GM12865 (cell line): ENCODE results near the gene RARRES2.

Experiments
- DNase-seq: peaks from one replicate; pipeline ENCODE4 v3.0.0; 2010; ENCODE audit warnings: low read depth
- H3K4me3 ChIP-seq: 2 replicates; pipeline ENCODE4 v1.5.1; 2011; ENCODE audit warnings: mild to moderate bottlenecking, low read depth, low read length, control low read depth
- TF ChIP-seq, protein P1 (sequence below): IDR thresholded peaks from 2 replicates; pipeline ENCODE4 v1.5.1; 2011; ENCODE audit warnings: low read length, control low read depth, low read depth, inconsistent platforms; ENCODE audit not compliant: insufficient read depth; ENCODE audit errors: missing control alignments

RARRES2 gene

DNA sequence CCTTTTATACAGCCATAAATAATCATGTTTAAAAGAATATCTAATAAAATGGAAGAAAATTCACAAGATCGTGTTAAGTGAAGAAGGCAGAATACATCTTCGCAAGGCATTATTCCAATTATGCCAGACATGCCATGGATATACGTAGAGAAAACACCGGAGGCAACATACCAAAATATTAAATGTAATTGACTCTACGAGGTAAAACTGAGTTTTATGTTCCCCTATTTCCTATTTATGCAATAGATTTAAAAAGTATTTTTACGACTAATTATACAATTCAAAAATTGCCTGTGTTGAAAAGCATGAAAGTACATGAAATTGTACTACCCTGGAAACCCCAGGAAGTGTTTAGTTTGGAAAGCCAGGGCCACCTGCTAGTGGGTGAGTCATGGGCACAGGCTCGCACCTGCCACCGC lies 26.3 kb upstream of the RARRES2 start:
- TF ChIP-seq, protein P1, sequence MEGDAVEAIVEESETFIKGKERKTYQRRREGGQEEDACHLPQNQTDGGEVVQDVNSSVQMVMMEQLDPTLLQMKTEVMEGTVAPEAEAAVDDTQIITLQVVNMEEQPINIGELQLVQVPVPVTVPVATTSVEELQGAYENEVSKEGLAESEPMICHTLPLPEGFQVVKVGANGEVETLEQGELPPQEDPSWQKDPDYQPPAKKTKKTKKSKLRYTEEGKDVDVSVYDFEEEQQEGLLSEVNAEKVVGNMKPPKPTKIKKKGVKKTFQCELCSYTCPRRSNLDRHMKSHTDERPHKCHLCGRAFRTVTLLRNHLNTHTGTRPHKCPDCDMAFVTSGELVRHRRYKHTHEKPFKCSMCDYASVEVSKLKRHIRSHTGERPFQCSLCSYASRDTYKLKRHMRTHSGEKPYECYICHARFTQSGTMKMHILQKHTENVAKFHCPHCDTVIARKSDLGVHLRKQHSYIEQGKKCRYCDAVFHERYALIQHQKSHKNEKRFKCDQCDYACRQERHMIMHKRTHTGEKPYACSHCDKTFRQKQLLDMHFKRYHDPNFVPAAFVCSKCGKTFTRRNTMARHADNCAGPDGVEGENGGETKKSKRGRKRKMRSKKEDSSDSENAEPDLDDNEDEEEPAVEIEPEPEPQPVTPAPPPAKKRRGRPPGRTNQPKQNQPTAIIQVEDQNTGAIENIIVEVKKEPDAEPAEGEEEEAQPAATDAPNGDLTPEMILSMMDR, result no peak
- peak overlapping the region; percentile 85 for H3K4me3 ChIP-seq
- no peak for DNase-seq

DNA sequence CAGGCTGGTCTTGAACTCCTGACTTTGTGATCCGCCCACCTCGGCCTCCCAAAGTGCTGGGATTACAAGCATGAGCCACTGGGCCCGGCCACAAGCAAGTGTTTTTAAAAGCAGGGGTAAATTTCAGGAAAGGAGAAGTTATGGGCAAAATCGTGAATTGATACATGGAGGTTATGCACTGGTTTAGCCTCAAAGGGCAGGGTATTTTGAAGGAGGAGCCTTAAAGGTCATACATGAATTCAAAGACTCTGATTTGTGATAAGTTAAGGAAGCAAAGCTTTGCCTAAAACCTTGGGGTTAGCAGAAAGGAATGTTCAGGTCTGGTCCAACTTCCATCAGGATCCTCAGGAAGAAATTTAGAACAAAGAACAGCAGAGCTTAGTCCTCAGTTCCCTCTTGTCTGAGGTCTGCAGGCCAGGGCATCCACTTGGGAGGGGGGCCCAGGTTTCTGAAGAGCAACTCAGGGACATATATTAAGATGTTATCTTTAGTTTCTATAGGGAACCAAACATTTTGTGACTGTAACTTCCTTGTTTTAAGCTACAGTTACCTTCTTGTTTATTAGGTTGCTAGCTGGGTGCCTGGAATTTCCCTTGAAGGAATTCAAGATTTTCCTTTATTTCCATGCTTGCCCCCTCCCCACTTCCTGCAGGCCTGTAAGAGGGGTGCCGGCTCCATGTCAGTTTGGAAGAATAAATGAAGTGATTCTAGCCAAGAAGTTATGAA lies 24.4 kb upstream of the RARRES2 start:
- DNase-seq, result no peak
- no peak overlapping the region for H3K4me3 ChIP-seq
- TF ChIP-seq, protein P1, result no peak

GRCh38 chr7:150365194-150365593 lies 23.8 kb upstream of the RARRES2 start:
- no peak overlapping the region for H3K4me3 ChIP-seq
- DNase-seq, result no peak
- TF ChIP-seq, protein P1, result no peak

- DNase-seq, result peak; percentile 58
- TF ChIP-seq, protein P1, result no peak
- no peak overlapping the region for H3K4me3 ChIP-seq
Observed at GRCh38 chr7:150363872-150364271, 22.4 kb upstream of the RARRES2 start.

DNA sequence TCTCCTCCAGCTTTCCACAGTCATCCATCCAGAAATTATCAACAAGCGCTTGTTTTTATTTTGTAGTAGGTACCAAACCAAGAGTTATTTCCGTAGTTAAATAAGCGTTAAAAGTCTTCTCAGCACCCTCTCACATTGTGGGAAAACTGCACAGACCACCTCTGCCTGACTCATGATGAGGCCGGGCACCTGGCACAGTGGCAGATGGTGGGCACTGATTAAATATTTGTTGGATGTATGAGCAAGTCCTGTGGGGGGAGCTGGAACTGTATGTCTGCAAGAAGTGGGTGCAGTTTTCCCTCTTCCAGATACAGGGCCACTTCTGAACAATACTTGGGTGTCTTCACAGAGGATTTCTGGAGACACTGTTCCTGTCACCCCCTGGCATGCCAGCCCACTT lies 21.9 kb upstream of the RARRES2 start:
- H3K4me3 ChIP-seq, result no peak overlapping the region
- TF ChIP-seq, protein P1, result no peak
- DNase-seq, result no peak

- TF ChIP-seq, protein P1, result no peak
- no peak overlapping the region for H3K4me3 ChIP-seq
- no peak for DNase-seq
Observed at GRCh38 chr7:150361807-150362621, 20.6 kb upstream of the RARRES2 start.
